ENCODE results near the gene LILRB3.
"Not testable (repeated sequence)": the region's sequence is repeated elsewhere in the genome, so short reads cannot be mapped to it uniquely, and the experiment has no call there.

GRCh38 chr19:54272181-54272580 is 49.4 kb upstream of the LILRB3 start:
- not testable (repeated sequence) for TF ChIP-seq CTCF, POLR2AphosphoS5 (IDR thresholded peaks at IDR 0.05)

Measured in prostate gland (tissue), 2 donors.